A673 (cell line): ENCODE results near the gene MT2A.

Experiments
- CTCF ChIP-seq: fragments of 300-800, 200-600 bp; sonication (generic); conservative IDR thresholded peaks from 2 replicates; pipeline ENCODE4 v1.5.1; 2017; ENCODE audit warnings: low read depth, mild to moderate bottlenecking, antibody characterized with exemption, low read length, moderate library complexity, mixed read lengths
- EZH2 ChIP-seq: fragments of 200-600 bp; sonication (generic); IDR thresholded peaks from 2 replicates; pipeline ENCODE4 v1.6.1; 2017; ENCODE audit warnings: borderline replicate concordance, low read depth, mild to moderate bottlenecking, mixed read lengths, antibody characterized with exemption, low read length; ENCODE audit not compliant: poor library complexity, severe bottlenecking

- TF ChIP-seq CTCF (no peak), EZH2 (no peak)
Observed at GRCh38 chr16:56643833-56644232, 35.4 kb downstream of the MT2A start.
